Measurements from ENCODE around the gene EHMT1. TPM values are rescaled to one million over a fixed set of nuclear protein-coding genes. Genes with fewer than 3 reads are reported as not detected.

The EHMT1 gene
- total RNA-seq, 1 donor from 2014 or later, result 163 TPM

DNA sequence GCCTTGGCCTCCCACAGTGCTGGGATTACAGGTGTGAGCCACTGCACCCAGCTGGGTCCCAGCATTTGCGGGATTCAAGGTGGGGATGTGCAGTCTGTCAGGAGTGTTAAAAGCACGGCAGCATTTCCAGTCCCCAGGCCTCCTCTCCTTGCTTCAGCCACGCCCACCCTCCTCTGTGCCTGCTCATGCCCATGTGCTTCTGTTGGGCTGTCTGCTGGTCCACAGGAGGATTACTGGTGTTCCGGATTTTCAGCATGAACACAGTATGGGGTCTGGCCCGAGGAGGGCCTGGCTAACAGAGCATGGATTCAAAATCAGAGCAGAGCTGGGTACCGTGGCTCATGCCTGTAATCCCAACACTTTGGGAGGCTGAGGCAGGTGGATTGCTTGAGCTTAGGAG lies 7.9 kb upstream of the EHMT1 start:
- no peak for DNase-seq (ENCODE audit: low read depth, low spot score)
- Mint-ChIP-seq H3K9me3 (no peaks in the 10 kb centered on the region), H3K36me3 (ENCODE audit: low read depth) (no peaks in the 10 kb centered on the region), H3K27ac (ENCODE audit: unreplicated experiment) (no peak overlapping the region), H3K4me1 (peaks cover 10% of the 10 kb centered on the region), H3K4me3 (peak overlapping the region; percentile 79), H3K27me3 (ENCODE audit: low read depth) (peaks cover 8% of the 10 kb centered on the region)
- TF ChIP-seq, protein P1, sequence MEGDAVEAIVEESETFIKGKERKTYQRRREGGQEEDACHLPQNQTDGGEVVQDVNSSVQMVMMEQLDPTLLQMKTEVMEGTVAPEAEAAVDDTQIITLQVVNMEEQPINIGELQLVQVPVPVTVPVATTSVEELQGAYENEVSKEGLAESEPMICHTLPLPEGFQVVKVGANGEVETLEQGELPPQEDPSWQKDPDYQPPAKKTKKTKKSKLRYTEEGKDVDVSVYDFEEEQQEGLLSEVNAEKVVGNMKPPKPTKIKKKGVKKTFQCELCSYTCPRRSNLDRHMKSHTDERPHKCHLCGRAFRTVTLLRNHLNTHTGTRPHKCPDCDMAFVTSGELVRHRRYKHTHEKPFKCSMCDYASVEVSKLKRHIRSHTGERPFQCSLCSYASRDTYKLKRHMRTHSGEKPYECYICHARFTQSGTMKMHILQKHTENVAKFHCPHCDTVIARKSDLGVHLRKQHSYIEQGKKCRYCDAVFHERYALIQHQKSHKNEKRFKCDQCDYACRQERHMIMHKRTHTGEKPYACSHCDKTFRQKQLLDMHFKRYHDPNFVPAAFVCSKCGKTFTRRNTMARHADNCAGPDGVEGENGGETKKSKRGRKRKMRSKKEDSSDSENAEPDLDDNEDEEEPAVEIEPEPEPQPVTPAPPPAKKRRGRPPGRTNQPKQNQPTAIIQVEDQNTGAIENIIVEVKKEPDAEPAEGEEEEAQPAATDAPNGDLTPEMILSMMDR (conservative IDR thresholded peaks at IDR 0.05), result no peak

DNA sequence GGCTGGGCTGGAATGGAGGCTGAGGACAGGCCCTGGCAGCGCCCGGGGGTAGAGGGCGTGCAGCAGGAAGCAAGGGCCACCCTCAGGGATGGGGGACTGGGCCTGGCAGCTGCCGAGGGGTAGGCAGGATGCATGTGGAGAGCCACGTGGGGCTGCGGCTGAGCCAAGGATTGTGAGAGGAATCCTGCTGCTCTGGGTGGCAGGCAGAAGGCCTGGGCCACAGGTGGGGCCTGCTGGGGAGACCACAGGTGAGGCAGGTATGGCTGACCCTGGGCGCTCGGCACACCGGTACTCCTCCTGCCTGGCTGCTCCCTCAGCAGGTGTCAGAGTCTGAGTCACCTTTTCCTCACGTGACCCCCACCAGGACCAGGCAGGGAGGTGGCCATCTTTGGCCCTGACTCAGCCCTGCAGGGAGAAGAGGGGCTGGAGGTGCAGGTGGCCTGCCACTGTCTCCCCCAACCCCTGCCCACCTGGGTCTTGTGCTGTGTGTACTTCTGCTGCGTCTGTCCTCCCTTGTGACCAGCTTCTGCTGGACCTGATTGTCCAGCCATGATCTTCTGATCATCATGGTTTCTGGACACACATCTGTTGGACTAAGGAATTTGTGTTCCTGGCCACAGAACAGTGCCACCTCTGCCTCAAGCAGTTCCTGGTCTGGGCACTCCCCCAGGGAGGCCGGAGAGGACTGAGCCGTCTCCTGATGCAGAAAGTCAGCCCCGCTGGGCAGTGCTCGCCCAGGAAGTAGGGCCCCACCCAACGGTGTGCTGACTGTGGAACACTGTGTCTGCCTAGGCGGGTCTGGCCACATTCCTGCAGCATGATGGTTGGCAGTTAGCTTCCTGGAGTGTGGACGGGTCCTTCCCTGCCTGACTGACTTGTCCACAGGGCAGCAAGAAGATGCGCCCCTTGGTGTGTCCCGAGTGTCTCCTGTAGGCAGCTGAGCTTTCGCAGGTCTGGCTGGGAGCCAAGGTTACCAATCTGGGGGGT lies 6.9 kb upstream of the EHMT1 start:
- no peak for DNase-seq (ENCODE audit: low read depth, low spot score)
- Mint-ChIP-seq H3K4me1 (peaks cover 7% of the 10 kb centered on the region), H3K36me3 (ENCODE audit: low read depth) (no peaks in the 10 kb centered on the region), H3K4me3 (peak overlapping the region; percentile 79), H3K27me3 (ENCODE audit: low read depth) (peaks cover 6% of the 10 kb centered on the region), H3K27ac (ENCODE audit: unreplicated experiment) (no peak overlapping the region), H3K9me3 (no peaks in the 10 kb centered on the region)
- TF ChIP-seq, protein P1 (conservative IDR thresholded peaks at IDR 0.05), result no peak

DNA sequence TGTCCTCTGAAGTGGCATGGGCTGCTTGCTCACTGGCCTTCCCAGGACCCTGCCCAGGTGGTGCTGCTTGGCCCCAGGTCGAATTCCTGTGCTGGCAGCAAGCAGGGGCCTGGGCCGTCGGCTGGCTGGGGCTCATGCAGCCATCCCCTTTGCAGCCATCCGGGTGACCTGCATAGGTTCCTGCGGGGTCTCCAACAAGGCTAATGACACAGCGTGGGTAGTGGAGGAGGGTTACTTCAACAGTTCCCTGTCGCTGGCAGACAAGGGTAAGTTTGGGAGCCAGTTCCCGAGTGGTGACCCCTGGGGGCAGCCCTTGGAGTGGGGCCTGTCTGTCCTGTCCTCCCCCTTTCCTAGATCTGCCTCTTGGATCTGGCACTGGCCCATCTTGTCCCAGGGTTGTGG lies 6.1 kb upstream of the EHMT1 start:
- Mint-ChIP-seq H3K4me3 (peak overlapping the region; percentile 57), H3K27me3 (ENCODE audit: low read depth) (no peaks in the 10 kb centered on the region), H3K9me3 (no peaks in the 10 kb centered on the region), H3K27ac (ENCODE audit: unreplicated experiment) (no peak overlapping the region), H3K36me3 (ENCODE audit: low read depth) (no peaks in the 10 kb centered on the region), H3K4me1 (peaks cover 6% of the 10 kb centered on the region)
- TF ChIP-seq, protein P1 (conservative IDR thresholded peaks at IDR 0.05), result no peak
- DNase-seq (ENCODE audit: low read depth, low spot score), result no peak

DNA sequence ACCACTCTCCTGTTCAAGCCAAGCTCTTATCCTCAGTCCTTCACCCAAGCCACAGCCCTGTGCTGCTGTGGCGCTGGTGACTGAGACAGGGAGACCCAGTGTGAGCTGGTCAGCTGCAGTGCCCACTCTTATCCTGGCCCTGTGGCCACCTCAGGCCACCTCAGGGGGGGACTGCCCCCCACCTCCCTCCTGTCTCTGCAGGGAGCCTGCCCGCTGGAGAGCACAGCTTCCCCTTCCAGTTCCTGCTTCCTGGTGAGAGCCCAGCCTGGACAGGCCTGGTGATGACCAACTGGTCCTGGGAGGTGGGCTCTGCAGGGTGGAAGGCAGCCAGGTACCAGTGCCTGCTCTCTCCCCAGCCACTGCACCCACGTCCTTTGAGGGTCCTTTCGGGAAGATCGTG lies 5.5 kb upstream of the EHMT1 start:
- no peak for DNase-seq (ENCODE audit: low read depth, low spot score)
- Mint-ChIP-seq H3K4me3 (peak overlapping the region; percentile 57), H3K27me3 (ENCODE audit: low read depth) (no peaks in the 10 kb centered on the region), H3K36me3 (ENCODE audit: low read depth) (no peaks in the 10 kb centered on the region), H3K9me3 (no peaks in the 10 kb centered on the region), H3K4me1 (peaks cover 9% of the 10 kb centered on the region), H3K27ac (ENCODE audit: unreplicated experiment) (no peak overlapping the region)
- TF ChIP-seq, protein P1 (conservative IDR thresholded peaks at IDR 0.05), result no peak

DNA sequence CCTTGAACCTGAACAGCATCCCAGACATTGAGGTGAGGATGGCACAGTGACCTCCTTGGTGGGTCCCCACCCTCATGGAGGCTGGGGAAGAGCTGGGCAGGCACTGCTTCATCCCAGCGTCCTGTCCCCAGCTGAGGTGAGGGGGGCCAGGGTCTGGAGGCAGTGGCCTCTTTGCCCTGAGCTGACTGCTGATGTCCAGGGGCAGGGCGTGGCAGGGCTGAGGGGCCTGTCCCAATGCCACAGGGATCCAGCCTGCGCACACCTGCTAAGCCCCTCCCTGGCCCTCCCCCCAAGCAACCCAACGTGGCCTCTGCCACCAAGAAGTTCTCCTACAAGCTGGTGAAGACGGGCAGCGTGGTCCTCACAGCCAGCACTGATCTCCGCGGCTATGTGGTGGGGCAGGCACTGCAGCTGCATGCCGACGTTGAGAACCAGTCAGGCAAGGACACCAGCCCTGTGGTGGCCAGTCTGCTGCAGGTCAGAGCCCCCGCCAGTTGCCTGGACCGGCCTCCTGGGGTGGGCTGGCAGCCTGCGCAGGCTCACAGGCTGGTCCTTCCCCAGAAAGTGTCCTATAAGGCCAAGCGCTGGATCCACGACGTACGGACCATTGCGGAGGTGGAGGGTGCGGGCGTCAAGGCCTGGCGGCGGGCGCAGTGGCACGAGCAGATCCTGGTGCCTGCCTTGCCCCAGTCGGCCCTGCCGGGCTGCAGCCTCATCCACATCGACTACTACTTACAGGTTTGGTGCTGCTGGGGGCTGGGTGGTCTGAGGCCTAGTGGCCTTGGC lies 4.9 kb upstream of the EHMT1 start:
- Mint-ChIP-seq H3K36me3 (ENCODE audit: low read depth) (no peaks in the 10 kb centered on the region), H3K4me3 (no peak overlapping the region), H3K27me3 (ENCODE audit: low read depth) (no peaks in the 10 kb centered on the region), H3K9me3 (no peaks in the 10 kb centered on the region), H3K4me1 (peaks cover 9% of the 10 kb centered on the region), H3K27ac (ENCODE audit: unreplicated experiment) (no peak overlapping the region)
- TF ChIP-seq, protein P1 (conservative IDR thresholded peaks at IDR 0.05), result no peak
- DNase-seq (ENCODE audit: low read depth, low spot score), result no peak

Data from neural crest cell (in vitro differentiated cells).